Ovary (tissue), 9 donors: Measurements from ENCODE around the gene ZP3. TPM values are rescaled to one million over a fixed set of nuclear protein-coding genes. Genes with fewer than 3 reads are reported as not detected.
"Not testable (repeated sequence)": the region's sequence is repeated elsewhere in the genome, so short reads cannot be mapped to it uniquely, and the experiment has no call there.

Source experiments
- DNase-seq, 5 donors: peaks; one replicate each; pipeline ENCODE4 v3.0.0-alpha.2; 2019 to 2020
- H3K27ac ChIP-seq, 2 donors: fragments of 200-600 bp; one replicate each; pipeline versions ENCODE4 v1.5.1 to v1.8.0; 2019 to 2022
- H3K27me3 ChIP-seq: fragments of 200-600 bp; one replicate; pipeline ENCODE4 v1.8.0; 2022
- H3K36me3 ChIP-seq: fragments of 200-600 bp; sonication (generic); one replicate; pipeline ENCODE4 v1.5.1; 2019
- H3K4me1 ChIP-seq: one replicate; pipeline ENCODE4 v1.8.1; 2013; ENCODE audit warnings: mild to moderate bottlenecking, moderate library complexity; ENCODE audit not compliant: insufficient read depth
- H3K4me3 ChIP-seq: fragments of 200-600 bp; sonication (generic); one replicate; pipeline ENCODE4 v1.5.1; 2017
- H3K9me3 ChIP-seq, 2 donors: fragments of 200-600 bp in 1 of 2; sonication (generic) in 1 of 2; one replicate each; pipeline versions ENCODE4 v1.5.1 to v1.8.1; 2013 to 2019; ENCODE audit warnings: mild to moderate bottlenecking in 1 of 2, moderate library complexity in 1 of 2
- EP300 ChIP-seq: sonication (generic); formaldehyde crosslinking; IDR thresholded peaks from one replicate; pipeline ENCODE4 v1.6.1; 2017; ENCODE audit warnings: antibody characterized with exemption
- POLR2A ChIP-seq: fragments of 450-650 bp; IDR thresholded peaks from one replicate; pipeline ENCODE4 v1.6.1; 2017; ENCODE audit warnings: antibody characterized with exemption, mild to moderate bottlenecking, moderate library complexity
- WGBS, 3 donors: extraction: QIAGEN DNeasy Blood & Tissue Kit in 1 of 3; methylation state at CpG; one replicate each; pipeline versions ENCODE4 v1.1.5 to v1.1.7; 2013 to 2017; 5-methylcytosine and 5-hydroxymethylcytosine counted together
- intact Hi-C, 4 donors: fragments of 100-400 bp; cut with DNase I; formaldehyde crosslinking; loops; one replicate each; pipeline versions ENCODE4 v1.11.0 to v1.15.1; 2022 to 2023
- polyA plus RNA-seq, 2 donors: library from polyadenylated mRNA; stranded (reverse); fragments of 200-250 nt in 1 of 2; fragments of 350-450 nt in 1 of 2; fragmentation: Illumina TruSeq in 1 of 2; extraction: RNeasy Lipid Tissue Mini Kit (QIAGEN cat#74804) in 1 of 2; gene quantifications; one replicate each; pipeline ENCODE4 v1.2.3, GENCODE V29; 2013 to 2014
- total RNA-seq, 7 donors: library from RNA; depleted of rRNA in 2 of 7; stranded (reverse); fragments of >200 nt in 2 of 7; fragmentation: NEBNext Ultra II Directional in 3 of 7; extraction: Animal tissue kit (Norgen Biotek cat#: 25700) in 3 of 7; gene quantifications; one replicate each; pipeline versions ENCODE4 v1.1.0 to v1.2.4, GENCODE V29; 2016 to 2023
- TF ChIP-seq, protein P1 (sequence below), 3 donors: fragments of 450-650 bp in 2 of 3; fragments of 200-600 bp in 1 of 3; IDR thresholded peaks; one replicate each; pipeline versions ENCODE4 v1.5.1 to v1.8.0; 2016 to 2022; ENCODE audit warnings: antibody characterized with exemption in 3 of 3, mild to moderate bottlenecking in 1 of 3
- donor health status: DM: no; HTN: no; CAD: no; lungs with moderate emphysema.
- donor health status: DM: no; HTN: no; CAD: no.
- donor health status: Bipolar disorder and iron deficiency.
- donor health status: DM: yes; HTN: yes; CAD: no.
- donor health status: DM: no; HTN: no; CAD: no.
- donor health status: DM: yes; HTN: yes; CAD: no.

Gene ZP3
- total and polyA plus RNA-seq, 9 donors: 0.73 to 22.0 (median 5.3) TPM

DNA sequence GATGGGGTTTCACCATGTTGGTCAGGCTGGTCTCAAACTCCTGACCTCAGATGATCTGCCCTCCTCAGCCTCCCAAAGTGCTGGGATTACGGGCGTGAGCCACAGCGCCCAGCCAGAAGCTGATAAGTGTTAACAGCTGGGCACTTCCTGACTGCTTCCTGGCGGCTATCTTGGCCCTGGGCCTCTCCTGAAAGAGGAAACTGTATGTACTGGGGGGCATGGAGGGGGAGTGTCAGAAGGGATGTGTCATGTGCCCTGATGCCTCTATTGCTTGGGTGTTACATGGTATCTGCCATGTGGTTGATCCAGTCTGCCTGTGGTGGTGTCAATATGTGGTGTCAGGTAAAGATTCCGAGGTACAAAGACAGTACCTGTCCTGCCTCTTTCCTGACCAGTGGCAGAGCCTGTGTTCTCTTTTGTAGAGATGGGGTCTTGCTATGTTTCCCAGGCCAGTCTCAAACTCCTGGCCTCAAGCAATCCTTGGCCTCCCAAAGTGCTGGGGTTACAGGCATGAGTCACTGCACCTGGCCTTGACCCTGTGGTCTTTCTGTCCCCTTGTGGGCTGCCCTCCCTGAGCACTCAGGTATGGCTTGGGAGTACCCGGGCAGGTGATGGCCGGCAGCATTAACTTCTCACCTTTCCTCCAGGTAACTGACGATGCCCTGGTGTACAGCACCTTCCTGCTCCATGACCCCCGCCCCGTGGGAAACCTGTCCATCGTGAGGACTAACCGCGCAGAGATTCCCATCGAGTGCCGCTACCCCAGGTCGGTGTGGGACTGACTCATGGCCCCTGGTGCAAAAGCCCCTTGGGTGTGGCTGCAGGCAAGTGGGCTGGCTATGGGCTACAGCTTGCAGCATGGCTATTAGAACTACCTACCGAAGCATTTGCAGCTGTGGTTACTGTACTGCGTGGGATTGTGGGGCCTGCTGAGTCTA is 4.4 kb downstream of the ZP3 start:
- Histone ChIP-seq H3K27ac (no peak overlapping the region), H3K36me3 (no peaks in the 10 kb centered on the region), H3K9me3 (no peaks in the 10 kb centered on the region), H3K4me3 (no peak overlapping the region), H3K27me3 (no peaks in the 10 kb centered on the region), H3K4me1 (no peaks in the 10 kb centered on the region)
- no peak for TF ChIP-seq EP300
- TF ChIP-seq POLR2A: no peak
- TF ChIP-seq, protein P1, sequence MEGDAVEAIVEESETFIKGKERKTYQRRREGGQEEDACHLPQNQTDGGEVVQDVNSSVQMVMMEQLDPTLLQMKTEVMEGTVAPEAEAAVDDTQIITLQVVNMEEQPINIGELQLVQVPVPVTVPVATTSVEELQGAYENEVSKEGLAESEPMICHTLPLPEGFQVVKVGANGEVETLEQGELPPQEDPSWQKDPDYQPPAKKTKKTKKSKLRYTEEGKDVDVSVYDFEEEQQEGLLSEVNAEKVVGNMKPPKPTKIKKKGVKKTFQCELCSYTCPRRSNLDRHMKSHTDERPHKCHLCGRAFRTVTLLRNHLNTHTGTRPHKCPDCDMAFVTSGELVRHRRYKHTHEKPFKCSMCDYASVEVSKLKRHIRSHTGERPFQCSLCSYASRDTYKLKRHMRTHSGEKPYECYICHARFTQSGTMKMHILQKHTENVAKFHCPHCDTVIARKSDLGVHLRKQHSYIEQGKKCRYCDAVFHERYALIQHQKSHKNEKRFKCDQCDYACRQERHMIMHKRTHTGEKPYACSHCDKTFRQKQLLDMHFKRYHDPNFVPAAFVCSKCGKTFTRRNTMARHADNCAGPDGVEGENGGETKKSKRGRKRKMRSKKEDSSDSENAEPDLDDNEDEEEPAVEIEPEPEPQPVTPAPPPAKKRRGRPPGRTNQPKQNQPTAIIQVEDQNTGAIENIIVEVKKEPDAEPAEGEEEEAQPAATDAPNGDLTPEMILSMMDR (IDR thresholded peaks at IDR 0.05): no peak
- DNase-seq: no peak
- intact Hi-C loops: no loop called here
- WGBS, 3 donors: 82 to 87% (median 84%) methylated on average over 18 of the region's 18 CpGs

DNA sequence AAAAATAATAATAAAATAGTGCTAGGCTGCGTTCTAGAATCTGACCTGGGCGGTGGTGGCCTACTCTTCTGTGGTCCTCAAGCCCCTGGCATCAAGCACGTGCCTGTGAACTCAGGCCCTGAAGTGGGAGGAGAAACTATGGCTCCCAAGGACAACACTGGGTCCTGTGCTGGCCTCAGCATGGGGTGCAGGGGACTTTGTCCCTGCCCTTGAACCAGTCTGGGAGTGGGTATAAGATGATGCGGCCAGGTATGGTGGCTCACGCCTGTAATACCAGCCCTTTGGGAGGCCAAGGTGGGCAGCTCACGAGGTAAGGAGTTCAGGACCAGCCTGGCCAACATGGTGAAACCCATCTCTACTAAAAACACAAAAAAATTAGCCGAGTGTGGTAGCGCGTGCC is 5.5 kb downstream of the ZP3 start:
- Histone ChIP-seq H3K27me3 (no peaks in the 10 kb centered on the region), H3K27ac (no peak overlapping the region), H3K4me3 (no peak overlapping the region), H3K4me1 (no peaks in the 10 kb centered on the region), H3K9me3 (no peaks in the 10 kb centered on the region), H3K36me3 (no peaks in the 10 kb centered on the region)
- intact Hi-C loops: no loop called here
- DNase-seq: no peak
- TF ChIP-seq POLR2A: no peak
- TF ChIP-seq, protein P1 (IDR thresholded peaks at IDR 0.05): no peak
- no peak for TF ChIP-seq EP300
- 92 to 94% (median 93%) methylated on average over 9 of the region's 9 CpGs for WGBS, 3 donors

DNA sequence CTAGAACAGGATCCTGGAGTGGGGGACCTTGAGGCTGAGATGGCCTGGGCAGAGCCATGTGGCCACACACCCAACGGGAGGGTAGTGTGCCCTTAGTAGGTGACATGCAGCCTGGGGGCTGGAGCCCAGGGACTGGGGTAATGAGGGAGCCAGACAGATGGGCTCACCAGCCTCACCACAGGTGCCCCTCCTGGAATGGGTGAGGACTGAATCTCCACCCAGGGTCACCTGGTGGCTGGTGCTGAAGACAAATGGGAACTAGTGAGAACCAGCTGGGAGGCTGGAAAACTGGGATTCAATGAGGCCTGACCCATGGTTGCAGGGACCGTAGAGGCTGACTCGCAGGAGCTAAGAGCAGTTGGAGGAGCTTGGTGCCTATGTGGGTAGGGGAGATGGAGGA is 6.1 kb downstream of the ZP3 start:
- H3K27ac ChIP-seq: no peak overlapping the region
- WGBS, 3 donors: 91 to 96% (median 92%) methylated on average over 3 of the region's 3 CpGs
- no peaks in the 10 kb centered on the region for H3K9me3 ChIP-seq
- H3K4me1 ChIP-seq: no peaks in the 10 kb centered on the region
- H3K27me3 ChIP-seq: no peaks in the 10 kb centered on the region
- TF ChIP-seq POLR2A (no peak), EP300 (no peak)
- TF ChIP-seq, protein P1 (IDR thresholded peaks at IDR 0.05): no peak
- DNase-seq: no peak
- no peaks in the 10 kb centered on the region for H3K36me3 ChIP-seq
- intact Hi-C loops: no loop called here
- no peak overlapping the region for H3K4me3 ChIP-seq

DNA sequence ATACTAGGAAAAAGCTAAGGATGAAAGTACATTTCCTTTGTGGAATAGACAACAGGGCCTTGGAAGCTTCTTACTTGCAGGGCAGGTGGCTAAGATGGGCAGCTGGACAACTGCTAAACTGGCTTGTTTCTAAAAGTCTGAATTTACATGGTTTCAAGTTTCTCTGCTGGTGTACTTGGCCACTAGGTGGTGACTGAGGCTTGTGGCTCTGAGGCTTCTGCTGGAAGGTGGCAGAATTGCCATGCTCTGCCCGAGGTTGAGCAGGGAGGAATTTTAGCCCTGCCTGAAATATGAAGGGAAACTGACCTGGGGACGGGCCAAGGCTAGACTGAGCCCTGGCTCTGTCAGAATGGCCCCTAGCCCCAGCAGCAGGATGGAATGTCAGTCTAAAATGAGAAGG is 13.1 kb downstream of the ZP3 start:
- H3K27ac ChIP-seq, H3K4me3 ChIP-seq, H3K9me3 ChIP-seq, H3K4me1 ChIP-seq, H3K27me3 ChIP-seq, intact Hi-C loops, H3K36me3 ChIP-seq: not testable (repeated sequence)
- 2 to 17% (median 13%) methylated on average over 1 to 2 of the region's 2 CpGs for WGBS, 3 donors
- DNase-seq: peak; percentile 44 to 70 (median 62)

DNA sequence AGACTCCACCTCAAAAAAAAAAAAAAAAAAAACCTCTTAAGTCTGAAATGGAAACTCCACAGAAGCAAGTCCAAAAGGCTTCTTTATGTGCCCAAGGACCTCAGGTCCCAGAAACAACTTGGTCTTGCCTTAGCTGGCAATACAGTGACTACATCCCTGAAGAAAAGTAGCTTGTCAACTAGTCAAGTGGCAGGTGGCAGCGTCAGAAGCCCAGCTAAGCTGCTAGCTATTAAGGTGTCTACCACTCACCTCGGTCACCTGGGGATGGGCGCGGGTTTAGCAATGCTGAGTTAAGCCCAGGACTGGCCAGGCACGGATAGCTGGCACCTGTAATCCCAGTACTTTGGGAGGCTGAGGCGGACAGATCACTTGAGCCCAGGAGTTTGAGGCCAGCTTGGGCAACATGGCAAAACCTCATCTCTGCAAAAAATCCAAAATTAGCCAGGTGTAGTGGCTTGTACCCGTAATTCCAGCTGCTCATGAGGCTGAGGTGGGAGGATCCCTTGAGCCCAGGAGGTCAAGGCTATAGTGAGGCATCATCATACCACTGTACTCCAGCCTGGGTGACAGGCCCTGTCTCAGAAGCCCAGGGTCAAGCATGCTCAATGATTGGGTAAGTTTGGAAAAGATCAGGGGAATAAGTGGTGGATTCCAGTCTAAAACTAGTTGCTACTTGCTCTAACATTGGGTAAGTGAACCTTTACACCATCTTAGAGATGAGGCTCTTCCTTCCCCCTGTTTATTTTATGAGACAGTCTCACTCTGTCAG is 14.6 kb downstream of the ZP3 start:
- 94 to 100% (median 96%) methylated on average over 1 to 4 of the region's 7 CpGs for WGBS, 3 donors
- intact Hi-C loops, DNase-seq, H3K9me3 ChIP-seq, H3K4me3 ChIP-seq, H3K36me3 ChIP-seq, H3K4me1 ChIP-seq, H3K27ac ChIP-seq, H3K27me3 ChIP-seq: not testable (repeated sequence)

DNA sequence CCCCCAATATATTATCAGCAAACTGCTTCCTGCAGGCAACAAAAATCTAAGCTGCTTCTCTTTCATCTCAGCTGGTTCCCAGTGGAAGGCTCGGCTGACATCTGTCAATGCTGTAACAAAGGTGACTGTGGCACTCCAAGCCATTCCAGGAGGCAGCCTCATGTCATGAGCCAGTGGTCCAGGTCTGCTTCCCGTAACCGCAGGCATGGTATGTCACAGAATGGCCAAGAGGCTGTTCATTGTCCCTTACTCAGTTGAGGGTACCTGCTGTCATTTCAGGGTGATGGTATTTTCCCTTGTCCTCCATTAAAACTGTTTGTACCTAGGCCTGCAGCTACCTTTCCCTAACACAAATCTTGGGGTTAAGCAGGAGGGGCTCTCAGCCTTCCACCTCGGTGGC is 15.7 kb downstream of the ZP3 start:
- H3K9me3 ChIP-seq, H3K4me1 ChIP-seq, H3K4me3 ChIP-seq, DNase-seq, H3K27ac ChIP-seq, H3K27me3 ChIP-seq, H3K36me3 ChIP-seq, intact Hi-C loops: not testable (repeated sequence)
- 84 to 92% (median 91%) methylated on average over 3 to 4 of the region's 4 CpGs for WGBS, 3 donors

DNA sequence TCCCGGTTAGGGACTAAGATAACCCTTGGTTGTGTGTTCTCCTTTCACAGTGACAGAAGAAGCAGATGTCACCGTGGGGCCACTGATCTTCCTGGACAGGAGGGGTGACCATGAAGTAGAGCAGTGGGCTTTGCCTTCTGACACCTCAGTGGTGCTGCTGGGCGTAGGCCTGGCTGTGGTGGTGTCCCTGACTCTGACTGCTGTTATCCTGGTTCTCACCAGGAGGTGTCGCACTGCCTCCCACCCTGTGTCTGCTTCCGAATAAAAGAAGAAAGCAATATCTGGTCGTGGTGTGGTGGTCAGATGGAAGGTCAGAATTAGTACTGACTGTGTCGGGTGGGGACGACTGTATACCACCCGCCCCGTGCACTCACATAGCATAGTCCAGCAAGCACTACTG is 17.0 kb downstream of the ZP3 start:
- DNase-seq, H3K9me3 ChIP-seq, H3K27ac ChIP-seq, H3K4me3 ChIP-seq, H3K4me1 ChIP-seq, H3K36me3 ChIP-seq, H3K27me3 ChIP-seq, intact Hi-C loops: not testable (repeated sequence)
- 64 to 100% (median 75%) methylated on average over 1 to 2 of the region's 10 CpGs for WGBS, 3 donors

DNA sequence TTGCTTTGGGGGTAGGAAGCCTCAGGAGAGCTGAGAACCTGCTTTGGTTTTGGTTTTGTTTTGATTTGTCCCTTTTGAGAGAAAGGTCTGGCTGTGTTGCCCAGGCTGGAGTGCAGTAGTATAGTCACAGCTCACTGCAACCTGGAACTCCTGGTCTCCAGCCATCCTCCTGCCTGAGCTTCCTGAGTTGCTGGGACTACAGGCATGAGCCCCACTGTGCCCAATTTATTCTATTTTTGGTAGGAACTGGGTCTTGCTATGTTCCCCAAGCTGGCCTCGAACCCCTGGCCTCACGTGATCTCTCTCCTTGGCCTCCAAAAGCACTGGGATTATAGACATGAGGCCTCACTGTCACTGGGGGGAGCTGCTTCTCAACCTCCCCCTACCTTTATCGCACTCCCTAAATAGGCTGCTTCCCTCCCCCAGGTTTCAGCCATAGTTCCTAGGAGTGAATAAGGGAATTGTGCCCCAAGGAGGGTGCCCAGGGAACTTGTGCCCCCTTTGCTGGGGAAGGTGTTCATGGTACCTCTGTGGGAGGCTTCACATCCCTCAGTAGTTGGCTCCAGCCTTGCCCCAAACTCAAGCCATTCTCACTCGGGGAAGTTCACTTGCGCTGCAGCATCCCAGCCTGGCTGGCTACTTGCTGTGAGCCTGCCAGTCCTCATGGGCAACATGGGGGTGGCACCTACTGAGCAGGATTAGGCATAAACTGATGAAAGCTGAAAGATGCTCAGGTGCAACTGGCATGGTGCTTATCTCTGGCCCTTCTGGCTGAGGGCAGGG is 18.1 kb downstream of the ZP3 start:
- not testable (repeated sequence) for DNase-seq

More for the DNA sequence above, 18.1 kb downstream of the ZP3 start:
- H3K4me3 ChIP-seq, intact Hi-C loops, H3K9me3 ChIP-seq, H3K27ac ChIP-seq, H3K4me1 ChIP-seq, H3K36me3 ChIP-seq, H3K27me3 ChIP-seq: not testable (repeated sequence)
- 92 to 95% (median 92%) methylated on average over 3 to 5 of the region's 5 CpGs for WGBS, 3 donors
